ENCODE measurements around the gene MED13L. TPM values are rescaled to one million over a fixed set of nuclear protein-coding genes. Genes with fewer than 3 reads are reported as not detected.
"Not testable (repeated sequence)": the region's sequence is repeated elsewhere in the genome, so short reads cannot be mapped to it uniquely, and the experiment has no call there.

The MED13L gene
- total RNA-seq, 1 donor from 2014 or later = 79.3 TPM

DNA sequence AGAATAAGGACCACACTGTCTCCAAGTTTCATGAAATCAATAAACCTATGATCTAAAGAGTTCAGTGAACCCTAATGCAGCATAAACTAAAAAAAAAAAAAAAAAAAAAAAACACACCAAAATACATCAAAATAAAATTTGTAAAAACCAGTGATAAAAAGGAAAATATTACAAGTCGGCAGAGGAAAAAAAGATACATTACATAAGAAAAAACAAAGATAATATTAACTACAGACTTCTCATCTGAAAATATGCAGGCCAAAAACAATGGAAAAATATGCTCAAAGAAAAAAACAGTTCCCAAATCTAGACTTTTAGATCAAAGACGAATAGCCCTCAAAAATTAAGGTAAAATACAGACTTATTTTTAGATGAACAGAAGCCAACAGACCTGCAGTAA is 27.6 kb downstream of the MED13L start:
- intact Hi-C loops (cut with micrococcal nuclease) = no loop called here

DNA sequence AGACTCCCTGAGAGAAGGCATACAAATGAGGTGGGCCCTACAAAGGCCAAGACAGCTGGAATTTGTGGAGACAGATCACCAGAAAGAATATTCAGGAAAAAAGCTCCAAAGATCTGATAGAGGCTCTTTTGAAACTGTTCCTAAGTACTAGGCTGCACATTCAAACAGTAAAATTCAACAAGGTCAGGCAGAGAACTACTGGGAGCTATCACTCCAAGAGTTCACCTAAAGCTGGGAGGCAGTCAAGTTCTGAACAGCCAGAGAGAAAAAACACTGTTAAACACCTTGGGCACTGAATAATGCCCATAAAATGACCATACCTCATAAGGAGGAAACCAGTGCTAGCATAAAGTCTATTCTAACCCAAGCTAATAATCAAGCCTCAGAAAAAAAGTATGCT is 28.6 kb downstream of the MED13L start:
- intact Hi-C loops (cut with micrococcal nuclease) = no loop called here

DNA sequence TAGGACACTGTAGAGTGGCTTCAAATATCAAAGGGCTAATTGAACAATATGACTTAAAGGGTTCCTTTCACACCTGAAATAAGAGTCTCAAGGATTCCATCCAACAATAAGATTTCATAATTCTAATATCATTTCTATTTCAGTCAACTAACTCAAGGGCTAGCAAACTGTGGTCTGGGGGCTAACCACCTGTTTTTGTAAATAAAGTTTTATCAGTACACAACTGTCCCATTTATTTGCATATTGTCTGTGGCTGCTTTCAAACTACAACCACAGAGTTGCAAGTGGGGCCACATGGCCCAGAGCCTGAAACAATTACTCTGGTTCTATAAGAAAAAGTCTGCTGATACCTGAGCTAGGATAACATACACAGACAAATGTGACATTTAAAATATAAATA is 29.1 kb downstream of the MED13L start:
- intact Hi-C loops (cut with micrococcal nuclease) = no loop called here

DNA sequence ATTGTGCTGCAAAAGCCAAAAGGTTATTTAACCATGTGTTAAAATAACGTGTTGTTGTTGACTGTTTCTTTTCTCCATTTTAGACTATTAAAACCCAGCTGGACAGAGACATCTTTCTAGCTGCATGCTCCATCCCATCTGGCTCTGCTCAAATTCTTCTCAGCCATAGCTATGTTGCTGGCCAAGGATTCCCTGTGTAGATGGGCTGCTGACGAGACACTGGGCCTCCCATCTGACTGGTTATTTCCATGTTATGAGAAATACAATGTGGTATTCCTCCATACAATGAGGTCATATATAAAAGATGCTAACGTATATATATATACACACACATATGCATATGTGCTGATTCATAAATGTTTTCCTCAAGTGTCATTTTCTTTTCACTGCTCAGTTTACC is 30.1 kb downstream of the MED13L start:
- intact Hi-C loops (cut with micrococcal nuclease) = no loop called here

DNA sequence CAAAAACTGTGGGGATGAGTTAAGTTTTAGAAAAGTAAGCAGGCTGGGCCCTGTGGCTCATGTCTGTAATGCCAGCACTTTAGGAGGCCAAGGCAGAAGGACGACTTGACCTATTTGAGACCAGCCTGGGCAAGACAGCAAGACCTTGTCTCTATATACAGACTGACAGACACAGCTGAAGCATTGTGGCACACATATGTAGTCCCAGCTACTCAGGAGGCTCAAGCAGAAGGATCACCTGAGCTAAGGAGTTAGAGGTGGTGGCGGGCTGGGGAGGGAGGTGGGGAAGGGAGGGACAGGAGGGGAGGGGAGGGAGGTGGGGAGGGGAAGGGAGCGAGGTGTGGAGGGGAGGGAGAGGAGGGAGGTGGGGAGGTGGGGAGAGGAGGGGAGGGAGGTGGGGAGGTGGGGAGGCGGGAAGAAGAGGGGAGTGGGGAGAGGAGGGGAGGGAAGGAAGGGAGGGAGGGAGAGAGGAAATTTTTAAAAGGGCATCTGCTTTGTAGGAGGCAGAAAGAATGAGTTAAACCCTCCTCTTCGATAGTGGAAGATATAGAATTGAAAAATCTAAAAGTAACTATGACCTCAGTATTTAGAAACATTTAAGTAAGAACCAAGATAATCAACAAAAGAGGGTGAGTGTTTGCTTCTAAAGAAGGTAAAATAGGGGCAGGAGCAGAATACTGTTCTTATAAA is 30.9 kb downstream of the MED13L start:
- intact Hi-C loops (cut with micrococcal nuclease) = no loop called here

DNA sequence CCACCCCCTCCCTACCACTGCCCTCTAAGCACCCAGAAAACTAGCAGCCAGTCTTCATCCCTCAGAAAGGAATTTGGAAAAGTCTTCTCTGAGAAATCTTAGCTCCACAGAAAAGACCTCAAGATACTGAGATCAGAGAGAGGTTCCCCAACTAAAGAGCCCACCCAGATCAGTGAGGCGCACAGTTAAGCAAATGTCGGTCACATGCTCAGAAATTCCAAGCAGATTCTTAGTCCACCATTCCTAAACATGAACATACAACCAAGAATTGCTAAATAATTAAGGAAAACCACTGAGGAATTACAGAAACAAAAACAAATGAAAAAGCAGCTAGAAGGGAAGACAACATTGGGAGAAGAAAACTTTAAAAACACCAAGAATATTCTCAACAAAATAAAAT is 32.3 kb downstream of the MED13L start:
- intact Hi-C loops (cut with micrococcal nuclease) = no loop called here

DNA sequence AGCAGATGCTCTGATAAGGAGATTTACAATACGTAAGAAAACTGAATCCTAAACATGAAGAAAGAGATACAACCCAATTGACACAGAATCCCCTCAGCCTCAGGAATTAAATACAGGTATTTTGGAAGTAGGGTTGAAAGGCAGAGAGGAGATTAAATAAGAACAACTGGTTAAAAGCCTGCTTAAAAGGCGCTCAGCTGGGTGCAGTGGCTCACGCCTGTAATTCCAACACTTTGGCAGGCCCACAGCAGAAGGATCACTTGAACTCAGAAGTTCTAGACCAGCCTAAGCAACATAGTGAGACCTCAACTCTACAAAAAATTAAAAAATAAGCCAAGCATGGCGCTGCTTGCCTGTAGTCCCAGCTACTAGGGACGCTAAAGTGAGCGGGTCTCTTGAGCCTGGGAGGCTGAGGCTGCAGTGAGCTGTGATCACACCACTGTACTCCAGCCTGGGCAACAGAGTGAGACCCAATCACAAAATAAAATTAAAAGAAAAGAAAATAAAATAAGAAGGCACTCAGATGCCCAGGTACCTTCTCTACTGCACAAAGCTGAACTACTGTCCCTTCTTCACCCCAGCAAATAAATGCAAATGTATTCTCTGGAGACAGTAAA is 32.9 kb downstream of the MED13L start:
- intact Hi-C loops (cut with micrococcal nuclease) = no loop called here

DNA sequence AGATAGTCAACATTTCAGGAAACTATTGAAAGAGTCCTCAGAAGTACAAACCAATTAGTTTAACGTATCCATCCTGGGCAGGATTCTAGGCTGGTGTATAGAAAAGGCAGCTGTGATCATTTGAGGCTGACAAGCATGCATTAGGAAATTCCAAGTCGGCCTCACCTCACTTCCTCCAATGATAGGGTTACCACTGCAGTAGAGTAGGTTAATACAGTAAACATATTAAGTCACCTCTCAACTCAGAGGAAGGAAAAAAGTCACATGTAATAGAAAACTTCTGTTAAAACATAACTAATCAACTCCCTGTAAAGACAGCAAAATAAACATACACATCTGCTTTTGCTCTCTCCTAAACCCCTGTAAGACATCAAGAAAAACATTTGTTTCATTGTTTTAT is 33.5 kb downstream of the MED13L start:
- intact Hi-C loops (cut with micrococcal nuclease) = no loop called here

DNA sequence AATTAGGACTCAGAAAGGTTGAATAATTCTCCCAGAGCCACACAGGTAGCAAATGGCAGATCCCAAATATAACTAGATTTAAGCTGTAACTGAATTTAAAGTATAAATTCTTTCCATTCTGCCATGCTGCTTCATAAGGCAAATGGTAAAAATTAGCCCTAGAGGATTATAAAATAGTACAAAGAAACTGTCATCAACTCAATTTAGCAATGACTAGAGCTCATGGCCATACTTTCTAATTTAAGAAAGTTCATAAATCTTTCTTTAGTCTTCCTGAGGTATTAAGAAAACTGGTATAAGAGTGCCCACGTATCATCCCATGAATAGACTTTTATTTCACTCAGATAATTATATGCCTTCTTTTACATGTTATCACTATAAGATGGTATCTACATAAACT is 34.8 kb downstream of the MED13L start:
- intact Hi-C loops (cut with micrococcal nuclease) = no loop called here

DNA sequence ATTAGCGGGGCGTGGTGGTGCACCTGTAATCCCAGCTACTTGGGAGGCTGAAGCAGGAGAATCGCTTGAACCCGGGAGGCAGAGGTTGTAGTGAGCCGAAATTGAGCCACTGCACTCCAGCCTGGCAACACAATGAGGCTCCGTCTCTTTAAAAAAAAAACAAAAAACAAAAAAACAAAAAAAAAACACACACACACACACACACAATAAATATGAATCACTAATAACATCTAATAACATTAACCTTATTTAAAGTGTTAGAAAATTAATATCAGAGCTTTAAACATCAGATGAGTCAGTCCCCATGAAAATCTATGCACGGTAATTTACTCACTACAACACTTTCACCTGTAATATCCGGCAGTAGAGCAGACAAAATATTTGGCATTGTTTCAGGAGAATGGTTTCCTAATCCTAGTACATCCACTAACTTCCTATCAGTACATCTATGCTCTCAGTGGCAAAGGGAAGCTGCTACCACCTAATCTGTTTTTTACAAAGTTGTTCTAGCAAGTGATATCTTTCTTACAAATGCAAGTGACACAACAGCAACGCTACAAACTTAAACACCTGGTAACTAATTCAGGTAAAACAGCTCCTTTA is 36.2 kb downstream of the MED13L start:
- intact Hi-C loops (cut with micrococcal nuclease) = no loop called here

DNA sequence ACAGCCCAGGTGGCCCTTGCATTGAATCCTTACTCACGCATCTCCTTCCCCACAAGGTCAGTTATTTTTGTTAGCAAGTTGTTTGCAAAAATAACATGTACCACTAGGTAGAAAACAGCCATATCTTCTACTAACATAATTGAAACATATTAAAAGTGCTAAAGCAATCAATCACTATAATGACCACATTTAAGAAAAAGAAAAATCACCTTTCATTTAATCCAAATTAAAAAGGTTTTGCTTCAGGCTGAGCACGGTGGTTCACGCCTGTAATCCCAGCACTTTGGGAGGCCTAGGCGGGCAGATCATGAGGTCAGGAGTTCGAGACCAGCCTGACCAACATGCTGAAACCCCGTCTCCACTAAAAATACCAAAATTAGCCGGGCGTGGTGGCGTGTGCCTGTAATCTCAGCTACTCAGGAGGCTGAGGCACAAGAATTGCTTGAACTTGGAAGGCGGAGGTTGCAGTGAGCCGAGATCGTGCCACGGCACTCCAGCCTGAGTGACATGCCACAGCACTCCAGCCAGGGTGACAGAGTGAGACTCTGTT is 38.8 kb downstream of the MED13L start:
- intact Hi-C loops (cut with micrococcal nuclease) = loop anchor here (5.0 kb wide), 2 partner anchors 96 to 221 kb away; no protein-coding TSS in a partner anchor

DNA sequence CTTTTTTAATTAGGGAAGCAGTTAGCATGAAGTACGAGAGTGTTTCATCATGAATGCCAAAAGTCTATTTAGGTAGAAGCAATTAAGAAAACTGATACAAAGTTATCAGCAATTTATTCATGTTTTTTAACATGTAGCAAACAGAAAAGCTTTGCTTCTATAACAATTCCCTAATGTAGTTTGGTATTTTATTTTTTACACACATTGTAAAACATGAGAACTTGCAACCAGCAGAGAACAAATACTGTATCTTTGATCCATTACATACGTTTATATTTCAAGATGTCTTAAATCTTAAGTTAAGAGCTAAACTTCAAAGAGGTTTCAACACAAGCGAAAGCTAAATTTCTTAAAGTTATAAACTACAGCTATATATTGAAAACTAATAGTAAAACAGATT is 39.3 kb downstream of the MED13L start:
- intact Hi-C loops (cut with micrococcal nuclease) = loop anchor here (5.0 kb wide), 2 partner anchors 96 to 221 kb away; no protein-coding TSS in a partner anchor

DNA sequence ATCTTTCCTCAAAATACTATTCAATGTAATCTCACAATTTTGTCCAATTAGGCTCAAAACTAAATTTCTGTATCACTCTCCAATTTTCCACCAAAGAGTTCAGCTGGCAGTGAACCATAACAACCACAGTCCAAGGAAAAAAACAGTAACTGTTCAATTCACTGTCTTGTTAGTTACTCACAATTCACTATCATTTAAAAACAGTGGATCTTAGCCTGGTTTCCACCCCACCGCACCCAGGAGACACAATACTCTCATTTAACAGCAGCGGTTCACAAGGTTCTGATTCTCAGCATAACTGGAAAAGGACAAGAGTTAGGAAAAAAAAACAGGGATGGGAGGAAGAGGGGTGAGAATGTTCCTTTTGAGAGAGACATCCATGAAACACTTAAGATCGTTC is 40.5 kb downstream of the MED13L start:
- intact Hi-C loops (cut with micrococcal nuclease) = loop anchor here (1.0 to 5.0 kb wide), 5 partner anchors 40 to 239 kb away; partner anchors contain the start of gene MED13L

DNA sequence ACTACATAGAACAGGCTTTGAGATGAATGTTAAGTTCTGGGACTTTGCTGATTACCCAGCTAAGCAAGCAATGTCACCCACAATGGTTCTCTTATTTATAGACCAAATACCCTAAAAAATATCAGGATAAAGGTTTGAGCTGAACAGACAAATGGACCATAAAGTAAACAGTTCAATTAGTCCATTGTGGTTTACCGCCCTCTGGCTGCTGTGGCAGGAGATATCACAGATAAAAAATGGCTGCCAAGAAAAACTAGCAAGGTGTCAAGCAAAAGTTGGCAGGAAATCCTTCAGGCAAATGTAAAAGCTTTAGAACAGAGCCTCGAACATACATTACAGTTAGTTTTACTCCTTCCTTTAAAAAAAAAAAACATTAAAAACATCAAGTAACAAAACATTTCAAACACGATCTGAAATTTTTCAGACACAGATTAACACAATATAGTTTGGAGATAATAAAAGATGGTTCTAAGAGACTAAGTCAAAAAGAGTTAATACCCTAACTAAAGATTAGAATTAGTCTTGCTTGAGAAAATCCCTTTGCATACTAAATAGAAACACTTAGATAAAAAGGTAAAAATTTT is 41.3 kb downstream of the MED13L start:
- intact Hi-C loops (cut with micrococcal nuclease) = loop anchor here (1.0 to 5.0 kb wide), 5 partner anchors 41 to 238 kb away; partner anchors contain the start of gene MED13L

DNA sequence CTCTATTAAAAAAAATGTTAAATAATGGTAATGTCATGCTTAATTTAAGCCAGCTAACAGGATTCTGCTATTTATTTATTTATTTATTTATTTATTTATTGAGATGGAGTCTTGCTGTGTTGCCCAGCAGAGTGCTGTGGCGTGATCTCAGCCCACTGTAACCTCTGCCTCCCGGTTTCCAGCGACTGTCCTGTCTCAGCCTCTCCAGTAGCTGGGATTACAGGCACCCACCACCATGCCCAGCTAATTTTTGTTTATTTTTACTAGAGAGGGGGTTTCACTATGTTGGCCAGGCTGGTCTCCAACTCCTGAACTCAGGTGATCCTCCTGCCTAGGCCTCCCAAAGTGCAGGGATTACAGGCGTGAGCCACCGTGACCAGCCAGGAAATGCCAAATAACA is 43.3 kb downstream of the MED13L start:
- intact Hi-C loops (cut with micrococcal nuclease) = not testable (repeated sequence)

DNA sequence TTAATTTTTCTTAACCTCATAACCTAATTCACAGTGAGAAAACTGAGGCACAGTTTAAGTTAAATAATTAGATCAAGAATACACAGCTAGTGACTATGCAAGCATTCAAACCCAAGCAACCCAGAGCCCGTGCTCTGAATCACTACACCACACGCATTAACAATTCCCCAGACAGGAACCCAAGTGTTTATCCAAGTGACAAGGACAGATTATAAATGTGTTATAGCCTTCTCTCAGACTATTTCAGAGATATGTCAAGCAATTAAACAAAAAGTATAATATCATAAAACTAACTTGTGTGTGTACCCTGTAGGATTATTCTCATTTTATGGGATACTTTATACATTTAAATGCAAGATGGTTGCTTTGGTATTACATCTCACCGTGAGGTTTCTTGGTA is 43.8 kb downstream of the MED13L start:
- intact Hi-C loops (cut with micrococcal nuclease) = no loop called here

DNA sequence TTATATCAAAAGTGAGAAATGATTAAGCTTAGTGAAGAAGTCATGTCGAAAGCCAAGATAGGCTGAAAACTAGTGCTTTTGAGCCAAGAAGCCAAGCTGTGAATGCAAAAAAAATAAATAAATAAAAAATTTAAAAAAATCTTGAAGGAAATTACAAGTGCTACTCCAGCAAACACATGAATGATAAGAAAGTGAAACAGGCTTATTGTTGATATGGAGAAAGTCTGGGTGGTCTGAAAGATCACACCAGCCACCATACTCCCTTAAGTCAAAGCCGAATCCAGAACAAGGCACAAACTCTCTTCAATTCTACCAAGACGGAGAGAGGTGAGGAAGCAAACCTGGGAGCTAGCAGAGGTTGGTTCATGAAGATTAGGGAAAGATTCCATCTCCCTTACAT is 49.7 kb downstream of the MED13L start:
- intact Hi-C loops (cut with micrococcal nuclease) = no loop called here

DNA sequence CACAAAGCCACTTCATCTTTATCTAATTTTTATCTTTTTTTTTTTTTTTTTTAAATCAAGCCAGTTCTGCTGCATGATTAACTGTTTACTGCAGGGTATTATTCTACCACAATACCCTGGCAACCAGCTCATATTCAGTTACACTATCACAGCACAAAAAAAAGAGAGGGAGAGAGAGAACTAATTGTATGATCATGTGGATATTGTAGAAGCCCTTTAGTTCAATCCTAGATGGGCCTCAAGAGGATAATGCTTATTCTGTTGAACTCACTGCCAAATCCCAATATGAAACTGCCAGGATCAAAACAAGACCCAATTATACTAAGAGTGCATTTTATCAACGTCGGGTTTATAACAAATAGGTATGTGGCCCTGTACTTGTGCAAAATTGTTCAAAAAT is 51.5 kb downstream of the MED13L start:
- intact Hi-C loops (cut with micrococcal nuclease) = no loop called here

DNA sequence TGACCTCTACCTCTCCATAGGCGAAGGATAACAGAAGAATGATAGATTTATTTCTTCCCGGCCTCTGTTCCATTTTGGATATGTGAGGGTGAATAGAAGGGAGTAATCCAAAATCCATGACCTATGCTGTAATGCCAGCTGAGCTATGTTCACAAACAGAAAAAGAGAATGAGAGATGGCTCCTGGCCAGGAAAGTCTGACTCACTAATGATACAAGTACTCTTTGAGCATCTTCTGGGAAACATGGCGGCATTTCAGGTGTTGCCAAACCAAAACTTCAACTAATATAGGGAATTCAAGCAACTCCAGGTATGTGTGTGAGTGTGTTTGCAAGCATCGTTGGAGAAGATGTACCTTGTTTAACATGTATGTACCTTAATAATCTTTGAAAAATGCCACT is 55.1 kb downstream of the MED13L start:
- intact Hi-C loops (cut with micrococcal nuclease) = no loop called here

DNA sequence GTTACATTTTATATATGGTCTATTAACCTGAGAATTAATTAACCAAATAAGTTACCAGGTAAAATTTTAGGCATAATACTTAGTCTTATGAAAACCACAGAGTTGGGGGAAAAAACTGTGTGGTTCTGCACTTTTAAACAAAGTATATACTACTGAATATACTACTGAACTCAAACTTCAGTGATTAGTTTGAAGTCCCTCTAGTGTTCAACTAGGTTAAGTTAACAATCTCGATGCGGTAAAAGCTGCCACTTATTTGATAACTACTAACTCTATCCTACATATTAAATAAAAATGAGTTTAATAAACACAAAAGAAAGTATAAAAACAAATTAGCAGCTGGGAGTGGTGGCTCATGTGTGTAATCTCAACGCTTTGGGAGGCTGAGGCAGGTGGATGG is 56.7 kb downstream of the MED13L start:
- intact Hi-C loops (cut with micrococcal nuclease) = no loop called here

DNA sequence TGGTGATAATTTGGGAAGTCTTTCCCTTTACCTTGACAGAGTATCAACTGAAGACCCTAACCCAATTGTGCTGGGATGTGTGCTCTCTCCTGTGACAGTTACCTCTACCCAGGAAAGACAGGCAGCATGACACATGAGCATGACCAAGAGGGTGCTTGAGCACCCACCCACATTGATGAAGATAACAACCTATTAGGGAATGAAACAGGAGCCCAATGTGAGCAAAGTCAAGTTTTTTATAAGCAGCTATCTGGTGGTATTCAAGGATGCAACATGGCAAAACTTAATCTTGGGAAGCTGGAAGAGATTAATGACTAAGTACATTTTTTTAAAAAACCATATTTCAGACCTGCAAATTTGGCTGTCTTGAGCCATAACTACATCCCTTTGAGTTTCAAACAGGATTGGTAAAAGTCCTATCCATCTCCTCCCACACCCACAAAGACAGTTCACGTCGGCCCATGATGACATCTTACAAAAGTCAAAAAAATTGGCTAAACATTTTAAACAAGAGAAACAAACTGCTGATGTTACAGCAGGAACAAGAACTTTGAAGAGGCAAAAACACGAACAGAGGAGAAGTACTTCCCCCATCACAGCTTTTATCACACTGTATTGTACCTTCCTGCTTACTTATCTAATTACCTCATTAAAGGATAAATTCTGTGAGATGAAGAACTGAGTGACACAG is 60.3 kb downstream of the MED13L start:
- intact Hi-C loops (cut with micrococcal nuclease) = no loop called here
